Transverse colon (tissue), 4 donors: ENCODE results near the gene SLC6A8. TPM values are rescaled to one million over a fixed set of nuclear protein-coding genes. Genes with fewer than 3 reads are reported as not detected.
"Not testable (repeated sequence)": the region's sequence is repeated elsewhere in the genome, so short reads cannot be mapped to it uniquely, and the experiment has no call there.

ENCODE experiments used
- DNase-seq: peaks from one replicate; pipeline ENCODE4 v3.0.0-alpha.2; 2019
- H3K27ac ChIP-seq, 4 donors: fragments of 200-600 bp; sonication (generic); 2 replicates each; pipeline ENCODE4 v1.5.1; 2016 to 2018; ENCODE audit warnings: inconsistent platforms in 4 of 4
- H3K27me3 ChIP-seq: fragments of 200-600 bp; sonication (generic); 2 replicates; pipeline ENCODE4 v1.5.1; 2017; ENCODE audit warnings: inconsistent platforms
- H3K36me3 ChIP-seq, 4 donors: fragments of 200-600 bp; sonication (generic); 2 replicates each; pipeline ENCODE4 v1.5.1; 2017 to 2019; ENCODE audit warnings: inconsistent platforms in 4 of 4
- H3K4me1 ChIP-seq, 4 donors: fragments of 200-600 bp; sonication (generic); 2 replicates each; pipeline ENCODE4 v1.5.1; 2017 to 2020; ENCODE audit warnings: inconsistent platforms in 4 of 4
- H3K4me3 ChIP-seq, 4 donors: fragments of 200-600 bp; sonication (generic); 1 replicate in 1 of 4; 2 replicates in 3 of 4; pipeline versions ENCODE4 v1.5.1 to v1.6.1; 2017 to 2019; ENCODE audit warnings: inconsistent platforms in 4 of 4
- H3K9me3 ChIP-seq, 2 donors: fragments of 200-600 bp; sonication (generic); 2 replicates each; pipeline ENCODE4 v1.5.1; 2017 to 2019; ENCODE audit warnings: inconsistent platforms in 2 of 2
- CTCF ChIP-seq, 5 experiments: fragments of 200-600 bp in 3 of 5; fragments of 450-650 bp in 2 of 5; sonication (generic) in 3 of 5; IDR thresholded peaks; 1 replicate in 2 of 5; 2 replicates in 3 of 5; pipeline ENCODE4 v1.5.1; 2016 to 2017; ENCODE audit warnings: antibody characterized with exemption in 5 of 5, inconsistent platforms in 3 of 5, mild to moderate bottlenecking in 2 of 5, moderate library complexity in 1 of 5
- EP300 ChIP-seq: sonication (generic); formaldehyde crosslinking; IDR thresholded peaks from one replicate; pipeline ENCODE4 v1.6.1; 2017; ENCODE audit warnings: antibody characterized with exemption, low read depth
- POLR2A ChIP-seq: fragments of 450-650 bp; IDR thresholded peaks from one replicate; pipeline ENCODE4 v1.6.1; 2016; ENCODE audit warnings: antibody characterized with exemption, mild to moderate bottlenecking, moderate library complexity
- POLR2AphosphoS5 ChIP-seq, 3 donors: sonication (generic); formaldehyde crosslinking; IDR thresholded peaks; one replicate each; pipeline ENCODE4 v1.6.1; 2016; ENCODE audit warnings: antibody characterized with exemption in 3 of 3
- WGBS, 2 donors: methylation state at CpG; one replicate each; pipeline ENCODE4 v1.1.5; 2018; ENCODE audit warnings: low coverage in 1 of 2; 5-methylcytosine and 5-hydroxymethylcytosine counted together
- in situ Hi-C, 4 donors: fragments of 200-750 bp; cut with MboI; loops; one replicate each; pipeline versions ENCODE4 v1.15.0 to v1.15.1; 2017; ENCODE audit warnings: low sequenced_read_pairs in 3 of 4, low pct_ligation_motif_present in 1 of 4, low pct_unique_long_range_greater_than_20kb in 1 of 4
- intact Hi-C: fragments of 100-400 bp; cut with DNase I; formaldehyde crosslinking; loops from one replicate; pipeline ENCODE4 v1.15.1; 2023; ENCODE audit warnings: low total_unique reads
- total RNA-seq, 4 donors: library from RNA; depleted of rRNA; stranded (reverse); fragments of >200 nt; gene quantifications; one replicate each; pipeline ENCODE4 v1.1.0, GENCODE V29; 2016

The SLC6A8 gene
- total RNA-seq, 4 donors from 2014 or later: 61.1 to 332 (median 197) TPM

- Histone ChIP-seq H3K36me3 (no peaks in the 10 kb centered on the region), H3K4me1 (peaks cover 0 to 14% (median 7%) of the 10 kb centered on the region in 4 donors), H3K27me3 (no peaks in the 10 kb centered on the region), H3K9me3 (no peaks in the 10 kb centered on the region), H3K4me3 (no peak overlapping the region), H3K27ac (peak overlapping the region in 1 of 4 donors; percentile 8)
- TF ChIP-seq EP300 (no peak), POLR2AphosphoS5 (IDR thresholded peaks at IDR 0.05) (no peak), POLR2A (no peak)
- no peak for DNase-seq
- intact Hi-C loops (no loop called here), in situ Hi-C loops (no loop called here)
- 60% methylated on average over 4 of the region's 4 CpGs; no CpG with 5 or more reads in 1 of the 2 donors for WGBS, 2 donors
Observed at GRCh38 chrX:153692003-153692402, 4.3 kb downstream of the SLC6A8 start.

GRCh38 chrX:153692611-153693156 lies 5.0 kb downstream of the SLC6A8 start:
- intact Hi-C loops (no loop called here), in situ Hi-C loops (no loop called here)
- Histone ChIP-seq H3K9me3 (no peaks in the 10 kb centered on the region), H3K27me3 (no peaks in the 10 kb centered on the region), H3K4me1 (peaks cover 0 to 12% (median 2%) of the 10 kb centered on the region in 4 donors), H3K4me3 (no peak overlapping the region), H3K36me3 (no peaks in the 10 kb centered on the region), H3K27ac (peak overlapping the region in 1 of 4 donors; percentile 8)
- no peak for TF ChIP-seq POLR2AphosphoS5 (IDR thresholded peaks at IDR 0.05)
- TF ChIP-seq CTCF (IDR thresholded peaks at IDR 0.05): no peak
- no peak for TF ChIP-seq POLR2A
- TF ChIP-seq EP300: no peak
- no peak for DNase-seq
- 72% methylated on average over 20 of the region's 24 CpGs; no CpG with 5 or more reads in 1 of the 2 donors for WGBS, 2 donors

GRCh38 chrX:153693216-153694086 lies 5.7 kb downstream of the SLC6A8 start:
- no peak for DNase-seq
- Histone ChIP-seq H3K36me3 (no peaks in the 10 kb centered on the region), H3K4me1 (peaks cover 0 to 13% (median 3%) of the 10 kb centered on the region in 4 donors), H3K27ac (peak overlapping the region in 1 of 4 donors; percentile 31), H3K4me3 (no peak overlapping the region), H3K27me3 (no peaks in the 10 kb centered on the region), H3K9me3 (no peaks in the 10 kb centered on the region)
- WGBS, 2 donors: 83% methylated on average over 31 of the region's 31 CpGs; no CpG with 5 or more reads in 1 of the 2 donors
- intact Hi-C loops (no loop called here), in situ Hi-C loops (no loop called here)
- TF ChIP-seq POLR2AphosphoS5 (IDR thresholded peaks at IDR 0.05) (peak in 1 of 3 donors; percentile 20), EP300 (no peak), POLR2A (no peak)

GRCh38 chrX:153694256-153694655 lies 6.5 kb downstream of the SLC6A8 start:
- DNase-seq, H3K9me3 ChIP-seq, in situ Hi-C loops, H3K4me3 ChIP-seq, H3K27me3 ChIP-seq, H3K36me3 ChIP-seq, intact Hi-C loops: not testable (repeated sequence)
- Histone ChIP-seq H3K27ac (peak overlapping the region in 1 of 4 donors; percentile 31), H3K4me1 (peaks cover 0 to 20% (median 4%) of the 10 kb centered on the region in 4 donors)
- WGBS, 2 donors: 88% methylated on average over 16 of the region's 16 CpGs; no CpG with 5 or more reads in 1 of the 2 donors

GRCh38 chrX:153694687-153695270 lies 7.1 kb downstream of the SLC6A8 start:
- Histone ChIP-seq H3K27ac (peak overlapping the region in 1 of 4 donors; percentile 31), H3K9me3 (no peaks in the 10 kb centered on the region), H3K36me3 (no peaks in the 10 kb centered on the region), H3K4me3 (no peak overlapping the region), H3K4me1 (peaks cover 3 to 22% (median 6%) of the 10 kb centered on the region in 4 donors), H3K27me3 (no peaks in the 10 kb centered on the region)
- in situ Hi-C loops (no loop called here), intact Hi-C loops (no loop called here)
- no peak for TF ChIP-seq POLR2AphosphoS5 (IDR thresholded peaks at IDR 0.05)
- TF ChIP-seq POLR2A: no peak
- no peak for TF ChIP-seq CTCF (IDR thresholded peaks at IDR 0.05)
- 92% methylated on average over 20 of the region's 23 CpGs; no CpG with 5 or more reads in 1 of the 2 donors for WGBS, 2 donors
- no peak for DNase-seq
